ENCODE results near the gene CXCL14.

GRCh38 chr5:135584918-135585317, 6.1 kb upstream of the CXCL14 start:
- TF ChIP-seq CTCF (conservative IDR thresholded peaks at IDR 0.05; ENCODE audit: low read depth, low read length) (no peak), EZH2 (IDR thresholded peaks at IDR 0.05; ENCODE audit: borderline replicate concordance, low read depth, low read length, poor library complexity, severe bottlenecking) (no peak)
